Retinal pigment epithelial cell (primary cell): Measurements from ENCODE around the gene KATNB1.
A peak's percentile ranks its signal among the peaks of the same experiment; 100 is the strongest.

ENCODE experiments used
- DNase-seq: peaks from one replicate; pipeline ENCODE4 v3.0.0-alpha.2; 2010; ENCODE audit warnings: low read depth
- H3K4me3 ChIP-seq: 2 replicates; pipeline ENCODE4 v1.5.1; 2011; ENCODE audit warnings: mild to moderate bottlenecking, low read length, control low read depth, moderate library complexity
- CTCF ChIP-seq: conservative IDR thresholded peaks from 2 replicates; pipeline ENCODE4 v1.5.1; 2011; ENCODE audit warnings: low read depth, low read length, control low read depth, inconsistent platforms

The KATNB1 gene

GRCh38 chr16:57721356-57722209 lies 14.0 kb upstream of the KATNB1 start:
- no peak for DNase-seq
- H3K4me3 ChIP-seq, result no peak overlapping the region

GRCh38 chr16:57722210-57722499 lies 13.4 kb upstream of the KATNB1 start:
- TF ChIP-seq CTCF, result no peak
- no peak overlapping the region for H3K4me3 ChIP-seq
- DNase-seq, result no peak

More at GRCh38 chr16:57721356-57722209, 14.0 kb upstream of the KATNB1 start:
- no peak for TF ChIP-seq CTCF

GRCh38 chr16:57722651-57723050 lies 12.9 kb upstream of the KATNB1 start:
- no peak for TF ChIP-seq CTCF
- no peak for DNase-seq
- no peak overlapping the region for H3K4me3 ChIP-seq

- no peak for DNase-seq
- H3K4me3 ChIP-seq, result no peak overlapping the region
- peak; percentile 35 for TF ChIP-seq CTCF
These were observed 12.4 kb upstream of the KATNB1 start for GRCh38 chr16:57723170-57723569.

GRCh38 chr16:57724531-57724930 lies 11.0 kb upstream of the KATNB1 start:
- no peak for TF ChIP-seq CTCF
- no peak overlapping the region for H3K4me3 ChIP-seq
- no peak for DNase-seq

GRCh38 chr16:57725151-57725550 lies 10.4 kb upstream of the KATNB1 start:
- no peak for TF ChIP-seq CTCF
- H3K4me3 ChIP-seq, result no peak overlapping the region
- DNase-seq, result no peak

- no peak for TF ChIP-seq CTCF
- no peak for DNase-seq
- no peak overlapping the region for H3K4me3 ChIP-seq
These were observed 10.0 kb upstream of the KATNB1 start for GRCh38 chr16:57725554-57725953.
